Renal pelvis (tissue), 4 donors: Measurements from ENCODE around the gene SLC35E2B. TPM values are rescaled to one million over a fixed set of nuclear protein-coding genes. Genes with fewer than 3 reads are reported as not detected.

Experiments used
- DNase-seq: peaks from one replicate; pipeline ENCODE4 v3.0.0-alpha.2; 2013
- polyA plus RNA-seq, 3 donors: library from polyadenylated mRNA; unstranded; fragments of 120-200 nt; gene quantifications; one replicate each; pipeline ENCODE4 v1.2.1, GENCODE V29; 2013; ENCODE audit not compliant: insufficient read length in 3 of 3

SLC35E2B gene
- polyA plus RNA-seq, 3 donors, result 64.0 to 97.8 (median 91.0) TPM

DNA sequence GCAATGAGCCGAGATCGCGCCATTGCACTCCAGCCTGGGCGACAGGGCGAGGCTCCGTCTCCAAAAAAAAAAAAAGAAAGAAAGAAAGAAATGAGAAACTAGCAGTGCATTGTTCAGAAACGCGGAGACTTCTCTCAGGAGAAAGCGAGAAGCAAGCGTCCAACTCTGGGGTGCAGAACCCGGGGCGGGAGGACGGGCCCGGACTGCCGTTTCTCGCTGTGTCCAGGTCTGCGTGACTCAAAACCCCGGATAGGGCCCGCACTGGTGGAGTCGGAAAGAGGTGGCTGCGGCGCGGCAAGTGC lies 77.7 kb downstream of the SLC35E2B start:
- DNase-seq, result no peak

DNA sequence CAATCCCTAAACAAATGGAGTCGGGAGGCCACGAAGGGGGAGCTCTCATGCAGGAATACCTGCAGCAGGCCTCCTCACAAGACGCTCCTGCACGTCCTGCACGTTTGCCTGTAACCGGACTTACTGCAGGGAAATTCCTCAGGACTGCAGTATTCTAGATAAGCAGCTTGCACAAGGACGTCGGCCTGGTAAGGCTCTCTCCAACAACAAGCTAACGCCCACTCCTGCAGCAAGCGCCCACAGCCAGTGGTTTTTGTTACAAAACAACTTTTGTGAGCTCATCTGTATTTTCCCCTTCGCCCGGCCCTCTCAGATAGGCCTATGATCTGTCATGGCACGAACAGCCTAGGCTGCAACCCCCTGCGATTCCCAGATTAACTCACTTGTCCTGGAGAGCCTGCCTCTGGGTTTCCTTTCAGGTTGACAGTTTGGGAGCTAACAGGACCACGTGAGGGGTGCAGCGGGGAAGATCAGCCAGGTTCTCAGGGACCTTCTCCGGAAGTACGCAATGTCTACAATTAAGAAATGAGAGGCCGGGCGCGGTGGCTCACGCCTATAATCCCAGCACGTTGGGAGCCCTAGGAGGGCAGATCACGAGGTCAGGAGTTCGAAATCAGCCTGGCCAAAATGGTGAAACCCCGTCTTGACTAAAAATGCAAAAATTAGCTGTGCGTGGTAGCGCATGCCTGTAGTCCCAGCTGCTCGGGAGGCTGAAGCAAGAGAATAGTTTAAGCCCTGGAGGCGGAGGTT lies 78.2 kb downstream of the SLC35E2B start:
- no peak for DNase-seq

DNA sequence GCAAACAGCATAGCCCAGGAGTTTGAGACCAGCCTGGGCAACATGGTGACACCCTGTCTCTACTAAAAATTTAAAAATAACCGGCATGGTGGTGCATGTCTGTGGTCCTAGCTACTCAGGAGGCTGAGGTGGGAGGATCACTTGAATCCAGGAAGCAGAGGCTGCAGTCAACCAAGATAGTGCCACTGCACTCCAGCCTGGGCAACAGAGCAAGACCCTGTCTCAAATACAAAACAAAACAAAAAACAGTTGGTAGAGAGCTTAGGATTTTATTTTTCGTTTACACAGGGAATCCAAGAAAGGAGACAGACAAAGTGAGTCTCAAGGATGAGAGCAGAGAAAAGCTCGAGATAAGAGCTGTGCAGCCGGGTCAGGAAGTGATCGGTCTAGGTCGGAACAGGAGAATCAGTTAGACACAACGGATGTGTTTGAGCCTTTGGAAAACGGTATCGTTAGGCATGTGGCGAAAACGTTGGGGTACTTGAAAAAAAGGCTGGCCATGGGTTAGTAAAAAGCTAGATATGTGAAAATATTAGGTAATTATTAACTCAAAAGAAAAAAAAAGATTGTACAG lies 79.0 kb downstream of the SLC35E2B start:
- no peak for DNase-seq

DNA sequence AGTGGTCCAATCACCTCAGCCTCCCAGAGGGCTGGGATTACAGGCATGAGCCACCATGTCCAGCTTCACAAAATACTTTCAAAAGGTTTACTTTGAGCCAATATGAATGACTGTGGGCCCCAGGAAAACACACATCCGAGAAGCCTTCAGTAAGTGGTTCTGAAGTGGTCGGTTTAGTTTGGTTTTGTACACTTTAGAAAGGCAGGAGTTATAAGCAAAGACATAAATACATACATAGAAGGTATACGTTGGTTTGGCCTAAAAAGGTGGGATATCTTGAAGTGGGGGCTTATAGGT lies 80.5 kb downstream of the SLC35E2B start:
- DNase-seq, result no peak

DNA sequence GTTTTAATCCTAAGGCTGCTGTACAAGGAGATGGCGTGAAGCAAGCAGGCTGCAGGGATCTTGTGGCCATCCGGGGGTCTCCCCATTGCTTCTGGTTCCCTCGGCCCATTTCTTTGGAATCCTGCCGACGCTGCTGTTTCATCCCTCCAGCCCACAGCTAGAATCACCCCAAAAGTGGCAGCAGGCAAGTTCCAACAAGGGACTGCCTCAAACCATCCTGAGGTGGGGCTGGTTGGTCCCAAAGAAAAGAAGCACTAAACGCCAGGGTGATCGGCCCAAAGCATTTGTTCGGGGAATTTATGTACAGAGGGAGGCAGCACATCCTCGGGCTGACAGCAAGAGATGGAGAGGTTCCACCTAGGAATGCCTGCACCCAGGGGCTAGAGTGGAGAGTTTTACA lies 81.8 kb downstream of the SLC35E2B start:
- no peak for DNase-seq

DNA sequence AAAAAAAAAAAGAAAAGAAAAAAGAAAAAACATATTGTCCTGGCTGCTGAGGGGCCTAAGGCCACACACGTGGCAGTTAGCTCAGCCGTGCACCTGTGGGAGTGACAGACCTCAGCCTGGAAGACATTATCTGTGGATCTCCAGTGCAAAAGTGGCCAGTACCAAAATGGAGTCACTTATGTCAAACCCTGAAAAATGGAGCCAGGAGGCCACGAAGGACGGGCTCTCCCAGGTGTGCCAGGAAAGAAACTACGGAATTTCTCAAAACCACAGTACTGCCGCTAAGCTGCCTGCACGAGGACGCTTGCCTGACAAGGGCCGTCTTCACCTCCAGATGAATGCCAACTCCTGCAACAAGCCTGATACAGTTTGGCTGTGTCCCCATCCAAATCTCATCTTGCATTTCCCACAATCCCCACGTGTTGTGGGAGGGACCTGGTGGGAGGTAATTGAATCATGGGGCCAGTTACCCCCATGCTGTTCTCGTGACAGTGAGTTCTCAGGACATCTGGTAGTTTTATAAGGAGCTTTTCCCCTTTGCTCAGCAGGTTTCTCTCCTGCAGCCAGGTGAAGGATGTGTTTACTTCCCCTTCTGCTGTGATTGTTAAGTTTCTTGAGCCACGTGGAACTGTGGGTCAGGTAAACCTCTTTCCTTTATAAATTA lies 82.6 kb downstream of the SLC35E2B start:
- no peak for DNase-seq

Other genes starting within 250 kb of the SLC35E2B start
- gene ATAD3C, start 243.1 kb downstream of the SLC35E2B start, polyA plus RNA-seq, result 1 to 10 TPM; 2.8 to 5.1 (median 4.6) TPM
- gene ATAD3B, start 221.0 kb downstream of the SLC35E2B start, polyA plus RNA-seq, result 10 to 100 TPM; 14.7 to 22.7 (median 19.2) TPM
- gene ATAD3A, start 180.6 kb downstream of the SLC35E2B start, polyA plus RNA-seq, result 10 to 100 TPM; 28.5 to 33.5 (median 32.7) TPM
- 1 to 10 TPM; 5.0 to 9.6 (median 8.6) TPM for gene TMEM240, start 152.2 kb downstream of the SLC35E2B start, polyA plus RNA-seq
- gene SSU72, start 117.9 kb downstream of the SLC35E2B start, polyA plus RNA-seq, result 10 to 100 TPM; 84.8 to 85.3 (median 84.9) TPM
- gene FNDC10, start 92.7 kb downstream of the SLC35E2B start, polyA plus RNA-seq, result 1 to 10 TPM; 2.1 to 4.8 (median 3.4) TPM
- 10 to 100 TPM; 46.2 to 72.1 (median 56.6) TPM for gene MIB2, start 77.3 kb downstream of the SLC35E2B start, polyA plus RNA-seq
- gene MMP23B, start 60.6 kb downstream of the SLC35E2B start, polyA plus RNA-seq, result 10 to 100 TPM; 22.6 to 34.6 (median 34.1) TPM
- gene CDK11B, start 33.8 kb downstream of the SLC35E2B start, polyA plus RNA-seq, result 10 to 100 TPM; 38.5 to 44.2 (median 42.7) TPM
- gene CDK11A, start 31.6 kb upstream of the SLC35E2B start, polyA plus RNA-seq, result 10 to 100 TPM; 33.5 to 41.9 (median 35.7) TPM
- 10 to 100 TPM; 49.2 to 52.8 (median 49.6) TPM for gene NADK, start 85.7 kb upstream of the SLC35E2B start, polyA plus RNA-seq
- gene GNB1, start 198.3 kb upstream of the SLC35E2B start, polyA plus RNA-seq, result 100 to 1,000 TPM; 250 to 287 (median 267) TPM
- 1 to 10 TPM in 1 of 3 donors, under 1 TPM in 2; 0.56 to 1.1 (median 0.71) TPM for gene CALML6, start 222.5 kb upstream of the SLC35E2B start, polyA plus RNA-seq
- gene TMEM52, start 226.5 kb upstream of the SLC35E2B start, polyA plus RNA-seq, result 1 to 10 TPM; 1.5 to 2.2 (median 1.8) TPM